ENCODE results near the gene HHAT.
"Not testable (repeated sequence)": the region's sequence is repeated elsewhere in the genome, so short reads cannot be mapped to it uniquely, and the experiment has no call there.

HHAT gene

GRCh38 chr1:210397252-210397651 lies 68.5 kb downstream of the HHAT start:
- no peak for DNase-seq (ENCODE audit: low read depth)

GRCh38 chr1:210397681-210398080 lies 69.0 kb downstream of the HHAT start:
- no peak for DNase-seq (ENCODE audit: low read depth)

GRCh38 chr1:210398466-210398865 lies 69.8 kb downstream of the HHAT start:
- no peak for DNase-seq (ENCODE audit: low read depth)

- DNase-seq (ENCODE audit: low read depth): no peak
These were observed 71.5 kb downstream of the HHAT start for GRCh38 chr1:210400043-210400840.

- no peak for DNase-seq (ENCODE audit: low read depth)
These were observed 73.9 kb downstream of the HHAT start for GRCh38 chr1:210402560-210402959.

- no peak for DNase-seq (ENCODE audit: low read depth)
These were observed 76.6 kb downstream of the HHAT start for GRCh38 chr1:210405316-210405715.

- DNase-seq (ENCODE audit: low read depth): not testable (repeated sequence)
These were observed 77.6 kb downstream of the HHAT start for GRCh38 chr1:210406341-210406740.

GRCh38 chr1:210407207-210407886 lies 78.6 kb downstream of the HHAT start:
- DNase-seq (ENCODE audit: low read depth): peak; percentile 61

- no peak for DNase-seq (ENCODE audit: low read depth)
These were observed 79.2 kb downstream of the HHAT start for GRCh38 chr1:210407887-210408252.

- no peak for DNase-seq (ENCODE audit: low read depth)
These were observed 83.5 kb downstream of the HHAT start for GRCh38 chr1:210412240-210412639.

- no peak for DNase-seq (ENCODE audit: low read depth)
These were observed 85.2 kb downstream of the HHAT start for GRCh38 chr1:210413951-210414350.

- DNase-seq (ENCODE audit: low read depth): no peak
These were observed 87.2 kb downstream of the HHAT start for GRCh38 chr1:210415846-210416448.

GRCh38 chr1:210416681-210417080 lies 88.0 kb downstream of the HHAT start:
- DNase-seq (ENCODE audit: low read depth): no peak

- DNase-seq (ENCODE audit: low read depth): no peak
These were observed 89.2 kb downstream of the HHAT start for GRCh38 chr1:210417881-210418280.

GRCh38 chr1:210418863-210419650 lies 90.4 kb downstream of the HHAT start:
- DNase-seq (ENCODE audit: low read depth): no peak

GRCh38 chr1:210426696-210427095 lies 98.0 kb downstream of the HHAT start:
- DNase-seq (ENCODE audit: low read depth): not testable (repeated sequence)

GRCh38 chr1:210428696-210429095 lies 100.0 kb downstream of the HHAT start:
- no peak for DNase-seq (ENCODE audit: low read depth)

- DNase-seq (ENCODE audit: low read depth): no peak
These were observed 105.5 kb downstream of the HHAT start for GRCh38 chr1:210434223-210434622.

- DNase-seq (ENCODE audit: low read depth): no peak
These were observed 108.4 kb downstream of the HHAT start for GRCh38 chr1:210437111-210437510.

GRCh38 chr1:210437781-210438180 lies 109.1 kb downstream of the HHAT start:
- DNase-seq (ENCODE audit: low read depth): no peak

GRCh38 chr1:210438928-210439841 lies 110.5 kb downstream of the HHAT start:
- no peak for DNase-seq (ENCODE audit: low read depth)

All from stimulated activated CD8-positive, alpha-beta memory T cell treated with anti-CD3 and anti-CD28 coated beads, Interleukin-15, amount 100 ng/mL, for 1 hour (primary cell).